PC-3 (cell line): ENCODE measurements around the gene ACP6.

Source experiments
- CTCF ChIP-seq: fragments of 300-600 bp; sonication (generic); conservative IDR thresholded peaks from 2 replicates; pipeline ENCODE4 v1.5.1; 2017; ENCODE audit warnings: antibody characterized with exemption, low read depth, mild to moderate bottlenecking, low read length
- EZH2 ChIP-seq: fragments of 300-600 bp; sonication (generic); IDR thresholded peaks from one replicate; pipeline ENCODE4 v1.6.1; 2017; ENCODE audit warnings: antibody characterized with exemption, mild to moderate bottlenecking, low read length; ENCODE audit not compliant: unreplicated experiment

DNA sequence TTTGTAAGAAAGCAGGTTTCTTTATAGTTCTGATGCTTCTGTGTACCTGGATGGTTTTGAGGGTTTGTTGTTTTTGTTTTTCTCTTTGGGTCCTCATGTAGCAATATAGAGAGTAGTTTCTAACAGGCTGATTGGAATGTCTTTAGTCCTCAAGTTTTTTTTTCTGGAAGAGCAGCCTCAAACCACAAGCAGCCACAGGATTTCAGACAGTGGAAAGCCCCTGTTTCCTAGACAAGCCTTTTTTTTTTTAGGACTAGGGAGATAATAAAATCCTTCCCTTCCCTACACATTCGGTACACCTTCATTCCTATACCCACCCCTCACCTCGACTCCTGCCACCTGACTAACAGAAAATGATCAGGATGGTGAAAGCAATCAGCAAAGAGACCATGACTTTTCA lies 47.6 kb downstream of the ACP6 start:
- TF ChIP-seq CTCF, result no peak
- no peak for TF ChIP-seq EZH2
